GM23248 (cell line): Measurements from ENCODE around the gene GRIK3.

Experiments
- EZH2 ChIP-seq: fragments of 200-600 bp; sonication (generic); IDR thresholded peaks from 2 replicates; pipeline ENCODE4 v1.6.1; 2018; ENCODE audit warnings: antibody characterized with exemption, mild to moderate bottlenecking; ENCODE audit not compliant: insufficient read depth, poor library complexity, severe bottlenecking
- EZH2phosphoT487 ChIP-seq: fragments of 200-600 bp; sonication (generic); IDR thresholded peaks from 2 replicates; pipeline ENCODE4 v1.6.1; 2018; ENCODE audit warnings: antibody characterized with exemption, moderate library complexity, mild to moderate bottlenecking, low read depth; ENCODE audit not compliant: insufficient read depth

DNA sequence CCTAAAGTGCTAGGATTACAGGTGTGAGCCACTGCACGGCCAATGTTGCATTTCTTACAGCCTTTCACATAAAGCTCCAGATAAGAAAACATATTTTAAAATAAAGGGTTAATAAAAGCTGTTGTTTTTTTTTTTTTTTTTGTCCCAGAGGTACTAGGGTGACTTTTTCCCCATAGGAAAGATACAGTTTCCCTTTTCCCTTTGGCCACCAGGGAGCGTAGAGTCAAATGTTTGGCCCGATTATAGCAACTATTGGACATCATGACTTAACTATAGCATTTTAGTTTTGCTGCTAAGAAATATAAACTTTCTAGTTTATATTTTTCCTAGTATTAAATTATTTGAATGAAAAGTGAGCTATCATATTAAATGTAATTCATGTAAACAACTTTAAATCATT is 31.4 kb downstream of the GRIK3 start:
- TF ChIP-seq EZH2 = no peak
- no peak for TF ChIP-seq EZH2phosphoT487
